PFSK-1 (cell line): ENCODE measurements around the gene EFHD1.

ENCODE experiments used
- FOXP2 ChIP-seq: optimal IDR thresholded peaks from 2 replicates; pipeline ENCODE3; 2011; ENCODE audit warnings: borderline replicate concordance, control low read depth, inconsistent platforms; ENCODE audit not compliant: insufficient read depth; ENCODE audit errors: extremely low read length, extremely low read depth
- POLR2AphosphoS5 ChIP-seq: IDR thresholded peaks from 2 replicates; pipeline ENCODE4 v1.6.1; 2012; ENCODE audit warnings: low read depth, mild to moderate bottlenecking, control low read depth, low read length, moderate library complexity
- REST ChIP-seq, 2 experiments: IDR thresholded peaks; 2 replicates each; pipeline versions ENCODE4 v1.6.1 to v1.8.0; 2011 to 2012; ENCODE audit warnings: low read depth in 2 of 2, low read length in 2 of 2, control low read depth in 1 of 2, inconsistent platforms in 1 of 2, mild to moderate bottlenecking in 1 of 2, moderate library complexity in 1 of 2; ENCODE audit not compliant: insufficient read depth in 1 of 2
- TAF1 ChIP-seq: IDR thresholded peaks from 2 replicates; pipeline ENCODE4 v1.6.1; 2012; ENCODE audit warnings: low read length, control low read depth, borderline replicate concordance; ENCODE audit not compliant: insufficient read depth

- TF ChIP-seq POLR2AphosphoS5 (no peak), TAF1 (no peak), FOXP2 (no peak), REST (IDR thresholded peaks at IDR 0.05; ENCODE audit: insufficient read depth in 1 of 2, low read depth in 2 of 2, low read length in 2 of 2) (no peak)
Measured at GRCh38 chr2:232634206-232635150, 1.1 kb downstream of the EFHD1 start.
